Heart left ventricle (tissue), 16 donors: Measurements from ENCODE around the gene RPLP2. TPM values are rescaled to one million over a fixed set of nuclear protein-coding genes. Genes with fewer than 3 reads are reported as not detected.
A peak's percentile ranks its signal among the peaks of the same experiment; 100 is the strongest.

Source experiments
- ATAC-seq, 4 donors: fragments of 200-7000 bp; cut with Tn5 transposase; one replicate each; pipeline ENCODE4 v1.9.1; 2020 to 2022; ENCODE audit warnings: moderate library complexity in 4 of 4, mild to moderate bottlenecking in 3 of 4, moderate number of reproducible peaks in 1 of 4
- DNase-seq, 5 donors: peaks; one replicate each; pipeline ENCODE4 v3.0.0-alpha.2; 2020
- H3K27ac ChIP-seq, 12 donors: fragments of 200-600 bp; sonication (generic) in 4 of 12; one replicate each; pipeline versions ENCODE4 v1.5.0 to v1.8.0; 2016 to 2022; ENCODE audit warnings: mild to moderate bottlenecking in 2 of 12
- H3K27me3 ChIP-seq, 9 donors: fragments of 200-600 bp; sonication (generic) in 2 of 9; one replicate each; pipeline versions ENCODE4 v1.5.1 to v1.8.0; 2016 to 2022; ENCODE audit warnings: mild to moderate bottlenecking in 3 of 9
- H3K36me3 ChIP-seq, 9 donors: fragments of 200-600 bp; sonication (generic) in 2 of 9; one replicate each; pipeline versions ENCODE4 v1.5.0 to v1.8.0; 2018 to 2022; ENCODE audit warnings: mild to moderate bottlenecking in 2 of 9
- H3K4me1 ChIP-seq, 12 donors: fragments of 200-600 bp; sonication (generic) in 4 of 12; one replicate each; pipeline versions ENCODE4 v1.5.0 to v1.8.0; 2016 to 2022; ENCODE audit warnings: mild to moderate bottlenecking in 3 of 12
- H3K4me3 ChIP-seq, 12 donors: fragments of 200-600 bp; sonication (generic) in 4 of 12; one replicate each; pipeline versions ENCODE4 v1.5.0 to v1.8.0; 2017 to 2022; ENCODE audit warnings: mild to moderate bottlenecking in 9 of 12, moderate library complexity in 4 of 12
- H3K9me3 ChIP-seq, 12 donors: fragments of 200-600 bp; sonication (generic) in 4 of 12; one replicate each; pipeline versions ENCODE4 v1.5.0 to v1.8.0; 2016 to 2022; ENCODE audit warnings: mild to moderate bottlenecking in 1 of 12
- POLR2A ChIP-seq, 2 donors: fragments of 450-650 bp; IDR thresholded peaks; one replicate each; pipeline ENCODE4 v1.6.1; 2017; ENCODE audit warnings: antibody characterized with exemption in 2 of 2, mild to moderate bottlenecking in 2 of 2, moderate library complexity in 2 of 2
- WGBS, 4 donors: extraction: QIAGEN DNeasy Blood & Tissue Kit in 2 of 4; methylation state at CpG; one replicate each; pipeline versions ENCODE4 v1.1.5 to v1.1.7; 2013 to 2018; 5-methylcytosine and 5-hydroxymethylcytosine counted together
- intact Hi-C, 10 donors: fragments of 100-400 bp; cut with DNase I; formaldehyde crosslinking; loops; one replicate each; pipeline versions ENCODE4 v1.11.1 to v1.14.2; 2022
- polyA plus RNA-seq, 2 donors: library from polyadenylated mRNA; stranded (reverse); fragments of 200-250 nt; gene quantifications; one replicate each; pipeline ENCODE4 v1.2.3, GENCODE V29; 2013
- total RNA-seq, 9 donors: library from RNA; depleted of rRNA in 2 of 9; stranded (reverse); fragments of >200 nt in 2 of 9; fragmentation: NEBNext Ultra II Directional in 3 of 9; extraction: Animal tissue kit (Norgen Biotek cat#: 25700) in 3 of 9; gene quantifications; one replicate each; pipeline versions ENCODE4 v1.1.0 to v1.2.4, GENCODE V29; 2016 to 2023
- TF ChIP-seq, protein P1 (sequence below), 12 donors: fragments of 200-600 bp; sonication (generic) in 4 of 12; IDR thresholded peaks; one replicate each; pipeline versions ENCODE4 v1.5.0 to v1.8.0; 2018 to 2022; ENCODE audit warnings: antibody characterized with exemption in 12 of 12, mild to moderate bottlenecking in 5 of 12
- donor health status: ischemic (EF 13 %, LVEDD 7.1; RV severe dilation, severe dysfunction).
- donor health status: healthy with polysubstance abuse.
- donor health status: DM: no; HTN: yes; CAD: no.
- donor health status: DM: no; HTN: no; CAD: no.
- donor health status: ischemic (EF 25% LVEDD 6.9; RV normal size, moderate dysfunction).
- donor health status: ischemic (EF 25% LVEDD 5.7; RV mildly dilated, moderate dysfunction).
- donor health status: healthy.
- donor health status: DM: yes; HTN: yes; CAD: no.
- donor health status: ischemic (EF 35%, LVEDD 5.7; RV mildly dilated, moderate dysfunction).
- donor health status: nonischemic (EF 11% LVEDD 7.7; RV severe dilation, severe dysfunction).
- donor health status: DM: yes; HTN: yes; CAD: no.
- donor health status: PGD.
- donor health status: ischemic (EF 29% LVEDD 5.4; RV normal size, mild dysfunction).
- donor health status: nonischemic (EF 23%, LVEDD 6.1; RV moderate dilation, normal function).

Gene RPLP2
- total and polyA plus RNA-seq, 11 donors, result 236 to 1,652 (median 969) TPM

DNA sequence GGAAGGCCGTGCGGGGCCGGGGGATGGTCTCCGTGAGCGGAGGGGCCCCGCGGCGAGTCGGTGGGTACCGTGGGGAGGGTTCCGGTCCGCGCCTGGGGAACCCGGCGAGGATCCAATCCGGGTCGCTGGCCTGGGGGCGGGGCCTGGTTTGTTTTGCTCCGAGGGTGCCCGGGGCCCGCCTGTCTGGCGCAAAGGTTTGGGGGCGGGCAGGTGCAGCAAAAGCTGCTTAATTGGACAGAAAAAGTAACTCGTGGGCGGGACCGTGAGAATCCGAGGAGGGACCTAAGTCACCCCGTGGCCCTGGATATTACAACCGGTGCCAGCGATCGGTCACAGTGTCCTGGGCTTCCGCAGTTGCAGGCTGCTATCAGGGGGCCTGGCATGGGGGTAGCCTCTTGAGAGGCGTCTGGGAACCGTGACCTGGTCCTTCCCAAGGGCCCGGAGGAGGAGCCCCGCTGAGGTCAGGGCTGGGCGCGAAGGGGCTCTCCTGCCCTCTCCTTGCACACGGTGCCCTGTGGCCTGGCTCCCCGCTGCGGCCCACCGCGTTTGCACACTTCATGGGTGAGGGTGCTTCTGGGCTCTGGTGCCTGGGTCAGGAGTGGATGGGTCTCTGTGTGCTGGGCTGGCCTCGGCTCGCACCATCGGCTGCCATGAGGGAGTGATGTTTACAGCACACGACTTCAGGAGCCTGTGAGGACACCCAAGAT is 10.3 kb downstream of the RPLP2 start:
- 0 to 3% (median 2%) methylated on average over 16 to 47 of the region's 47 CpGs for WGBS, 4 donors
- TF ChIP-seq, protein P1, sequence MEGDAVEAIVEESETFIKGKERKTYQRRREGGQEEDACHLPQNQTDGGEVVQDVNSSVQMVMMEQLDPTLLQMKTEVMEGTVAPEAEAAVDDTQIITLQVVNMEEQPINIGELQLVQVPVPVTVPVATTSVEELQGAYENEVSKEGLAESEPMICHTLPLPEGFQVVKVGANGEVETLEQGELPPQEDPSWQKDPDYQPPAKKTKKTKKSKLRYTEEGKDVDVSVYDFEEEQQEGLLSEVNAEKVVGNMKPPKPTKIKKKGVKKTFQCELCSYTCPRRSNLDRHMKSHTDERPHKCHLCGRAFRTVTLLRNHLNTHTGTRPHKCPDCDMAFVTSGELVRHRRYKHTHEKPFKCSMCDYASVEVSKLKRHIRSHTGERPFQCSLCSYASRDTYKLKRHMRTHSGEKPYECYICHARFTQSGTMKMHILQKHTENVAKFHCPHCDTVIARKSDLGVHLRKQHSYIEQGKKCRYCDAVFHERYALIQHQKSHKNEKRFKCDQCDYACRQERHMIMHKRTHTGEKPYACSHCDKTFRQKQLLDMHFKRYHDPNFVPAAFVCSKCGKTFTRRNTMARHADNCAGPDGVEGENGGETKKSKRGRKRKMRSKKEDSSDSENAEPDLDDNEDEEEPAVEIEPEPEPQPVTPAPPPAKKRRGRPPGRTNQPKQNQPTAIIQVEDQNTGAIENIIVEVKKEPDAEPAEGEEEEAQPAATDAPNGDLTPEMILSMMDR (IDR thresholded peaks at IDR 0.05), result no peak
- peak in 1 of 2 donors; percentile 64 for TF ChIP-seq POLR2A (IDR thresholded peaks at IDR 0.05)
- peak; percentile 48 to 69 (median 60) for ATAC-seq
- intact Hi-C loops, result loop anchor here in 1 of 10 donors (1.0 kb wide), 1 partner anchor 11 kb away; the partner anchor contains the start of gene RPLP2
- Histone ChIP-seq H3K4me1 (peaks cover 10 to 40% (median 27%) of the 10 kb centered on the region in 12 donors), H3K27ac (peak overlapping the region; percentile 91 to 100 (median 96)), H3K9me3 (no peaks in the 10 kb centered on the region), H3K27me3 (no peaks in the 10 kb centered on the region), H3K4me3 (peak overlapping the region; percentile 74 to 99 (median 88)), H3K36me3 (peaks cover 0 to 36% (median 27%) of the 10 kb centered on the region in 9 donors)
- DNase-seq, result peak; percentile 90 to 94 (median 93)

DNA sequence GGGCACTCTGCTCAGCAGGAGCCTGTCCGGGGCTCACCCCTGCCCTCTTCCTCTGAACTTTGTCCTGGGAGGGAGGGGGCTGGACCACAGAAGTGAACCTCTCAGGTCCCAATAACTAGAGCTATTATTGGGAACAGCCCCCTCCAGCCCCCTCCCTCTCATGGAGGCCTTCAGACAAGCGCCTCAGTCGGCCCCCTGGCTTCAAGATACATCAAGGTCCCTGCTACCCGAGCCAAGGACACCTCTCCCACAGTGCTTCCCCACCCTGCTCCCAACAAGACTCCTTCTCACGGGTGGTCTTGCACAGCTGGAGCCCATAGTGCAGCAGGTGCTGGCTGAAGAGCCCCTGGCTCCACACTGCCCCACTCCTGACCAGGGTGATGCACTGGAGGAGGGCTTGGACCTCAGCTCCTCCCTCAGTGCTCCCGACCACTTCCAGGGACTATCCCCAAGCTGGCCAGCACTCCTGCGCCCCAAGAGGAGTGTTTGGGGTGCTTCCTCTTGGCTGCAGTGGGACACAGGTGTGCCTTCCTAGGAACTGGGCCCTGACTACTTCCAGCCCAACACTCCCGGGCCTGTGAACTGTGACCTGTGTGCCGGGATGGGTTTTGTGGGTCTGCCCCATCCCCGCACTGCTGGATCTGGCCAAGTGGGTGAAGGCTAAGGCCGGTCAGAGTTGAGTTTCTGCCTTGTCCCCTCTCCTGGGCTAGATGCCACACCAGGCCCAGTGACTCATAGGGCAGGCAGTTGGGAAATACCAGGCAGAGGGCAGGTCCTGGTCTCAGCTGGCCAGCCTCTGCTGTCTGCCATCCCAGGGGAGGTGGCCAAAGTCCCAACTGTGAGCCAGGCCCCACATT is 11.1 kb downstream of the RPLP2 start:
- ATAC-seq (peak; percentile 62 to 81 (median 72)), DNase-seq (peak; percentile 83 to 91 (median 87))
- intact Hi-C loops, result no loop called here
- H3K9me3 ChIP-seq, result no peaks in the 10 kb centered on the region
- 37 to 50% (median 45%) methylated on average over 5 to 11 of the region's 11 CpGs for WGBS, 4 donors
- peaks cover 10 to 45% (median 28%) of the 10 kb centered on the region in 12 donors for H3K4me1 ChIP-seq
- peaks cover 0 to 43% (median 30%) of the 10 kb centered on the region in 9 donors for H3K36me3 ChIP-seq
- peak overlapping the region; percentile 74 to 99 (median 88) for H3K4me3 ChIP-seq
- H3K27me3 ChIP-seq, result no peaks in the 10 kb centered on the region
- no peak for TF ChIP-seq POLR2A (IDR thresholded peaks at IDR 0.05)
- H3K27ac ChIP-seq, result peak overlapping the region; percentile 91 to 100 (median 96)

DNA sequence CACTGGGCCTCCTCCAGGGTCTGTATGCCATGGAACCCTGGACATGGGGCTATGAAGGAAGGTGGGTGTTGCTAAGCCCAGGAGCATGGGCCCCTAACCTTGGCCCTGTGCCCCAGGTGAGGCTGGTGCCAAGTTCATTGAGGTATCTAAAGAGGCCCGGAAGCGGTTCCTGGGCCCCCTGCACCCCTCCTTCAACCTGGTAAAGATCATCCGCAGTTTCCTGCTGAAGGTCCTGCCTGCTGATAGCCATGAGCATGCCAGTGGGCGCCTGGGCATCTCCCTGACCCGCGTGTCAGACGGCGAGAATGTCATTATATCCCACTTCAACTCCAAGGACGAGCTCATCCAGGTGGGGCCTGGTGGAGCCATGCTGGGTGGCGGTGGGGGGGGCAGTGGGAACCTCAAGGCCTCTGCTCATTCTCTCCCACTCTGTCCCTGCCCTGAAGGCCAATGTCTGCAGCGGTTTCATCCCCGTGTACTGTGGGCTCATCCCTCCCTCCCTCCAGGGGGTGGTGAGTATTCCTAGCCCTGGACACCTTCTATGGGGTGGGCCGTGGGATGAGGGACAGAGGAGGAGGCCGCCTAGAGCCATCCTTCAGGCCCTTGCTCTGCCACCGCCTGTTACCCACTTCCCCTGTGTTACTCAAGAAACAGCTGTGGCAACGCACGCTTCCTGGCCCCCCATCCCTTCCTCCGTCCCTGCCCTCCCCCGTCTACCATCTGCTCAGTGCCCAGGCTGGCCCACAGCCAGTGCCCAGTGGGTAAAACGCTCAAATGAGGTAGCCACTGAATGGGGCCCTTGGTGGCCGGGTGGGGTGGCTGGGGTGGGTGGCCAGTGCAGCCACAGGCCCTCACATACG is 12.0 kb downstream of the RPLP2 start:
- H3K27me3 ChIP-seq, result peaks cover 0 to 1% (median 0%) of the 10 kb centered on the region in 9 donors
- intact Hi-C loops, result no loop called here
- peak overlapping the region in 8 of 12 donors; percentile 74 to 99 (median 94) for H3K4me3 ChIP-seq
- ATAC-seq (peak in 1 of 4 donors; percentile 0), DNase-seq (peak in 2 of 5 donors; percentile 74 to 78)
- no peak for TF ChIP-seq POLR2A (IDR thresholded peaks at IDR 0.05)
- TF ChIP-seq, protein P1 (IDR thresholded peaks at IDR 0.05), result no peak
- H3K4me1 ChIP-seq, result peaks cover 10 to 53% (median 36%) of the 10 kb centered on the region in 12 donors
- no peaks in the 10 kb centered on the region for H3K9me3 ChIP-seq
- peak overlapping the region in 11 of 12 donors; percentile 91 to 100 (median 97) for H3K27ac ChIP-seq
- WGBS, 4 donors, result 63 to 68% (median 68%) methylated on average over 18 to 22 of the region's 22 CpGs
- H3K36me3 ChIP-seq, result peaks cover 0 to 43% (median 30%) of the 10 kb centered on the region in 9 donors
